HG03108 (cell line): Measurements from ENCODE around the gene KCNK5.

Experiments used
- ATAC-seq: cut with Tn5 transposase; IDR thresholded peaks from one replicate; pipeline ENCODE4 v1.9.1; 2021; ENCODE audit warnings: moderate library complexity; ENCODE audit not compliant: unreplicated experiment

The KCNK5 gene

GRCh38 chr6:39217177-39217864, 12.0 kb downstream of the KCNK5 start:
- no peak for ATAC-seq

- ATAC-seq, result no peak
Measured at GRCh38 chr6:39215640-39216158, 13.6 kb downstream of the KCNK5 start.

- ATAC-seq, result no peak
Measured at GRCh38 chr6:39214846-39215639, 14.2 kb downstream of the KCNK5 start.

DNA sequence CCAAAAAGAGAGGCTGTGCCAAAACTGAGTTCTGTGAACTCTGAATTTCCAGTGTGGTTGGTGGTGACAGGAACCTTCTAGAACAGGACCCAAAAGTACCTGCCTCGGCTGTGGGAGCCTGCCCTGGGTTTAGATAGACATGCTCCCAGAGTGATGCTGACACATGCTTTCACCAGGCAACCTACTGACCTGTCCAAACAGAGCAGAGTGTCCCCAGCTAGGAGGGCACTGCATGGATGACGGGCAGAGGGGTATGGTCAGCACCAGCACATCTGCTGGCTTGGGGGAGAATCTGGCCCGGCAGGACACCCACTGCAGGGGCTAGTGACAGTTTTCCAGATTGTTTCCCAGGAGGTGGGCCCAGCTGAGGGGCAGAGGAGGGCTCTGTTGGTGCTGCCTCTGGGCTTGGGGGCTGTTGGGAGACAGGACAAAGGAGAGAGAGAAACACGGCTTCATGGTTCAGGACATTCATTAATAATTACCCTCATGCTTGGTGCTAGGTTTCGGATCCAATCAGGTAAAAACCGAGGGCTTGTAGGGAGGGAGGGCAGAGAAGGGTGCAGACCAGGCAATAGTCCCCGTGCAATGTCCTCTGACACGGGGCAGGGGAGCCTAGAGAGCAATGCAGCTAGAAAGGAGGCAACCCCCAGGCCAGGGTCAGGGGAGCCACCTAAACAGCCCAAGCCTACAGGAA, 15.0 kb downstream of the KCNK5 start:
- no peak for ATAC-seq

DNA sequence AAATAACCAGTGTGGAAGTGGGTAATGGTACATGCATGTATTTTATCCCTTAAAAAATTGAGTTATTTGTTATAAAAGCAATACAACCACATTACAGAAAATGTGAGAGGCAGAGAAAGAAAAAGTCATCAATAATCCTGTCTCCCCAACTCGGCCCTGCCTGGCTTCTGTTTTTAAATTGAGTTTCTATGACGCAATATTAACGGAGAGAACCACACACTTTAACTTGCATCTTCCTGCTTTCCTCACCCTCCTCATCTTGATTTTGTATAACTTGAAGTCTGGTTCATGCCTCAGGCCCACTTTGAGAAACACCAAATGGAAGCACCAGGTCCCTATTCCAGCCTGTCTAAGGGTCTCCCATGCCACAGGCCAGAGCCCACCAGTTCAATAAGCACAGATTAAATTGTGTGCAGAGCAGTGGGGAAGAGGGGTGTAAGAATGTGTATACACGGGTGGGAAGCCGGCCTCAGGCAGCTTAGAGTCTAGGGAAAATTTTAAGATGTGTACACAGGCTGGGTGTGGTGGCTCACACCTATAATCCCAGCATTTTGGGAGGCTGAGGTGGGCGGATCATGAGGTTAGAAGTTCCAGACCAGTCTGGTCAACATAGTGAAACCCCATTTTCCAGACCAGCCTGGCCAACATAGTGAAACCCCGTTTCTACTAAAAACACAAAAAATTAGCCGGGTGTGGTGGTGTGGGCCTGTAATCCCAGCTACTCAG, 15.9 kb downstream of the KCNK5 start:
- ATAC-seq, result no peak

DNA sequence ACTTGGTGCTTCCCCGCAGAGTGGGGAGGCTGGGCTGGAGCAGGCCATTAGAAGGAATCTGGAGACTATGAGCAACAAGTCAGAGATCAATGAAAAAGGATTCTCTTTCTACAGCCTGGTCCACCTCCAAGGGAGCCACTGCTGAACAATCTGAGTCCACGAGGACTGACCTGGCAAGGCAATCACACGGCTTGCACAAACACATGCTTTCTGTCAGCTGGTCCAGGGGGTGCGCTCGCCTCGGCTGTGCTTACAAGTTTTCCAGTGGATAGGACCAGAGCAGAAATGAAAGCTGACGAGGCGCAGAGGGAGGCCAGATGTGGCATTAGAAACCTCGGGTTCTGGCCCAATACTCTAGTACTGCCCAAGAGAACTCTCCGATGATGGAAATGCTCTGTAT, 18.1 kb downstream of the KCNK5 start:
- no peak for ATAC-seq

DNA sequence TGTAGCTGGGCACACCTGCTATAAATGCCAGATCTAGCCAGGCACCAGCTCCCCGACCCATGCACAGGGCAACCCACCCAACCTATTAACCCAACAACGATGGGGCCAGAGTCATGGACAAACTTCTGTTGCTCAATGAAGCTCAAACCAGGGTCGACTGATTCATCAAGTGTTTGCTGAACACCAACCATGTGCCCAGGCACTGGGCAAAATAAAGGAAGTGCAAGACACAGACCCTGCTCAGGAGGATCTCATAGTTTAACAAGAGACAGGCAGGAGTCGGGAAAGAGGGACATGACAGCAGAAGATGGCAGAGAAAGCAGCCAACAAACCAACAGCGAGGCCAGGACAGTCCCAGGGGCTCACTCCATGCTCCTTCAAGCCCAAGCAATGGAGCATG, 18.8 kb downstream of the KCNK5 start:
- no peak for ATAC-seq

- ATAC-seq, result no peak
Measured at GRCh38 chr6:39209911-39210310, 19.4 kb downstream of the KCNK5 start.

GRCh38 chr6:39209360-39209811, 19.9 kb downstream of the KCNK5 start:
- no peak for ATAC-seq

DNA sequence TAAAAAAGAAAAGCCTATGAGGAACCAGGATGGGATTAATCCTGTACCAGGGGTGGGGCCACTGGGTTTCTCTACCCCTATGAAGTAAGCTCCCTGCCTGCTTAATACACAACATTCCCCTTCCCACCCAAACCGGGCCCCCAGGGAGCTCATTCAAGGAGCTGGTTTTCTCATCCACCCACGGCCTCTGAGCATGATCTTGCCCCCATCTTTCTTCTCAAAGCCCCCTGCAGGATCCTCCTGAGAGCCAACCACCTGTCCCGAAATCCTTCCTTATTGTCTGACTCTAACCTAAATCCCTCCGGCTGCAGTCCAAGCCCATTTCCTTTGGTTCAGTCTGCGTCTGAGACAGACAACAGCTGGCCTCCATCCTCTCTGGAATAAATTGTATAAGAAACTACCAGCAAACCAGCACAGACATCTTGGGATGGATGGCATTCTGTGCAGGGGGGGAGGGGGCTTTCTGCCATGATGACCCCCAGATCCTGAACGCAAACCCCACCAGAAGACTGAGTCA, 21.0 kb downstream of the KCNK5 start:
- ATAC-seq, result no peak

- ATAC-seq, result no peak
Measured at GRCh38 chr6:39207416-39208222, 21.7 kb downstream of the KCNK5 start.

DNA sequence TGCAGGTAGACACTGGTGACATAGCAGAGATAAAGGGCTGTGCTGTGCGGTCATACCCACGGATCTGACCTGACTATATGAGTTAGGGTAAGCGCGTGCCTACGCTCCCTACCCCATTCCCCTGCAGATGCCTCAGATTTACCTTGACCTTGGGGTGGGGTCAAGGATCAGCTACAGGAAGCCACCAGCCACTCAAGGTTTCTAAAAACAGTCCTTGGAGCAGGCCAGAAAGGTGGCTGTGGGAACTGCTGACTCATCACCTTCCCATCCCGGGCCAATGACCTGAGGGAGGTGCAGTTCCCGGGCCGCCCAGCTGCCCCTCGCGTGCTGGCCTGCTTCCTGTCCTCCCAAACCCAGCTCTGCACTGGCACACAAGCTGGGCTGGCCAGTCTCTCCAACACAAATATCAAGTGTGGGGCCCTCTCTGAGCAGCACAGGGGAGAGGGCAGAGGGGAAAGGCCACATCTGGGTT, 23.0 kb downstream of the KCNK5 start:
- ATAC-seq, result no peak

DNA sequence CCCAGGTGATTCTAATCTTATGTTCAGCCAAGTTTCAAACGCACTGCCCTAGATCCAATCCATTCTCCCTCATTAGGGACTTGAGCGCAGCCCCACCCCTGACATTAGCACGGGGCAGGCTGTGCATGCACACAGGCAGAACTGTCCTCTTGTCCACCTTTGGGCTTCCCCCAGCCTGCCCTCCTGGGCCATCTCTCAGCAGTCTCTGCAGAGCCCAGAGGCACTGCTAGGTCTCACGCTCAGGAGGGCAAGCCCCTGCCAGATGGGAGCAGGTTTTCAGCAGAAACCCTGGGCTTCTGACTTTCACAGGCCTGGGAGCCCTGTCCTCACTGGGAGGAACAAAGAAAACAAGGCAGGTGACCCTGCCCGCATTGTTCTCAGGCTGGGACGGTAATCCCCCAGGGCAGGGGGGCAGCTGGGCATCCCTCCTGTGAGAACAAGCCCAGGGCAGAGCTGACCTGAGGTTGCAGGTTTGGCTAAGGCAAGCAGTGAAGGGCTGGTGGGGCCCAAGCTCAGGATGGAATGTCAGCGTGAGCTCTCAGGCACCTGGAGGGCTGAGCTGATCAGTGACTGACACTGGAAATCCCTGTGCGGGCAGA, 24.5 kb downstream of the KCNK5 start:
- no peak for ATAC-seq

DNA sequence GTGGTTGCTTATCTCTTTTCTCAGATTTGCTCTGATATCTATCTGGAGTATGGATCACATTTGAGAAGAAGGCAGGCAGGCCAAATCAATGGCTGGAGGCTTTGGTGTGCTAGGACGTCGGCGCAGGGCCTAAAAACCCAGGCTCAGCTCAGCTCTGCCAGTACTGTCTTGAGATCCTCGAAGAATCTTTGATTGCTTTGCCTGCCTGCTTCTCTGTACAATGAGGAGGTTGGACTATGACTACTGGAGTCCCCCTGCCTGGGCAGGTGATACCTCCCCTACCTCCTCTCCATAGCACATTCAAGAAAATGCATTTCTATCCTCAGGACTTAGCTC, 25.1 kb downstream of the KCNK5 start:
- ATAC-seq, result no peak

DNA sequence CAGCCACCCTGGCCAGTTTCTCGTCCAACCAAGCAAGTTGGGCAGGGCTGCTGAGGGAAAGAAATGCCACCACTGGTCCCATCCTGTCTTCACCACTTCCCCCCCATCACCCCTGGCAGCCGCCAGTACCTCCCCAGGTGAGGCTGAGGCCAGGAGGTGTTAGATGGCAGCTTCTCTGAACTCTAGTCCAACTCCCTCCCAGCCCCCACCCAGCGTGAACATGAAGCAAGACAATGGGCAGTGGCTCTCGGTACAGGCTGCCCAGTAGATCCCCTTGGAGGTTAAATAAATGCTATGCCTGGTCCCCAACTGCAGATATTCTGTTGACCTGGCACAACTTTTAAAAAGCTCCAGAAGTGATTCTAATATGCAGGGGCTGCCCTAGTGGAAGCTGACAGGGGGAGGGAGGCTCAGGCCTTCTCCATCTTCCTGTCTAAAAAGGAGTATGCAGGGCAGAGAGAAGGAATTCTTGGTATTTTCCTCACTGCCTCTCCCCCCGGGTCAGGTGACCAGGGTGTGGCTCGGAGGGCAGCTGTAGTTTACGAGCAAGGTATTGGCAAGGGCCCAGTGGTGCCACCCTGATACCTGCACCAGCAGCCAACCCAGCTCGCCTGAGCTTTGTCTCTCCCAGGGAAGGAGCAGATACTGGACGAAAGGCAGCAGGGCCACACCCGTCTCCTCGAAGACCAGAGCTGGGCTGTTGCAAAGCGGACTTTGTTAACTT, 25.7 kb downstream of the KCNK5 start:
- ATAC-seq, result no peak

GRCh38 chr6:39202166-39202565, 27.1 kb downstream of the KCNK5 start:
- ATAC-seq, result no peak

DNA sequence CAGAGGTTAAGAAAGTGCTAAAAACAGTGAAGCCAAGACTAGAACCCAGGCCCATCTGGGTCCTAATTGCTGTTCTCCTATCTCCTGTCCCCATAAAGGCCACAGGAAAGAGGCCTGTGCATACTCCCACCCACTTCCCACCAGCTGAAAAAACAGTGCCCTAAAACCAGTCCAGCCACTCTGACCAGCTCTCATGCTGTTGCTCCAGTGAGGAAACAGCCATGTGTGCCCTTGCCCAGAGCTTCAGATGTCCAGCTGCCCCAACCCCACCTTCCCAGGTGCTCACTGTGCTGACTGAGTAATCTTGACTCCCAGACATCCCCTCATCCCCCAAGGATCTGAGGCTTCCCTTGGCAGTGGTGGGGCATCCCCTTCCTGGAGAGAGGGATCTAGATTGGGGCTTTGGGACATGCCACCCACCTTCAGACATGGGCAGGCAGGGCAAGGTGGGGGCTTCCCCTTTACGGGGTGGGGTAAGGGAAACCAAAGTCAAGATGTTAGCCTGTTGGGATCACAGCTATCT, 28.7 kb downstream of the KCNK5 start:
- no peak for ATAC-seq

DNA sequence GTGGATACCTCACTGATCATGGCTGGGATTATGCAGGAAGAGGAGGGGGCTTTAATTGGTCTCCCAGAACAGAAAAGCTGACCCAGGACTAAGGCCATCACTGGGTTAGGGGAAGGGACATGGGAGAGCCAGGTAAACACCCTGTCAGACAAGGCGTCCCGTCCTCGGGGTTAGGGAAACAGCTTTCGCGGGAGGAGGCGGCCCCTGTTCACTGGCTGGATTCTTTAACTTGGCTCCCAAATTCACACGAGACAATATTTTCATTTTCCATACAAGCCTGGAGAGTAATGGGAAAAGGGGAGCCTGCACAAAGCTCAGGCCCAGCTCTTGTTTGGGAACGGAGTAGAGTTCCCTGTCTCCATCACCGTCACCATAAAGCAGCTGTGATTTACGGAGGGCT, 29.3 kb downstream of the KCNK5 start:
- ATAC-seq, result no peak
